AG04449 (cell line): ENCODE data around the gene COL6A1.
"Not testable (repeated sequence)": the region's sequence is repeated elsewhere in the genome, so short reads cannot be mapped to it uniquely, and the experiment has no call there.

Source experiments
- CTCF ChIA-PET: fragments of 350-600 bp; formaldehyde crosslinking; extraction: SDS; loops from one replicate; lab custom pipeline; 2021; ENCODE audit warnings: antibody characterized with exemption; lab: Yijun Ruan, JAX
- POLR2A ChIA-PET: fragments of 400-600, 350-600 bp; formaldehyde crosslinking; extraction: SDS; loops from one replicate; lab custom pipeline; 2020; ENCODE audit warnings: antibody characterized with exemption, inconsistent platforms; lab: Yijun Ruan, JAX
- DNase-seq: peaks from one replicate; pipeline ENCODE4 v3.0.0-alpha.2; 2010; ENCODE audit warnings: low read depth, low spot score
- H3K4me3 ChIP-seq: 2 replicates; pipeline ENCODE4 v1.5.1; 2011; ENCODE audit warnings: low read depth, mild to moderate bottlenecking, control low read depth, low read length
- TF ChIP-seq, protein P1 (sequence below): IDR thresholded peaks from one replicate; pipeline ENCODE4 v1.5.1; 2011; ENCODE audit warnings: mild to moderate bottlenecking, moderate library complexity, low read length, control low read depth, inconsistent platforms; ENCODE audit not compliant: insufficient read depth; ENCODE audit errors: missing control alignments

COL6A1 gene

DNA sequence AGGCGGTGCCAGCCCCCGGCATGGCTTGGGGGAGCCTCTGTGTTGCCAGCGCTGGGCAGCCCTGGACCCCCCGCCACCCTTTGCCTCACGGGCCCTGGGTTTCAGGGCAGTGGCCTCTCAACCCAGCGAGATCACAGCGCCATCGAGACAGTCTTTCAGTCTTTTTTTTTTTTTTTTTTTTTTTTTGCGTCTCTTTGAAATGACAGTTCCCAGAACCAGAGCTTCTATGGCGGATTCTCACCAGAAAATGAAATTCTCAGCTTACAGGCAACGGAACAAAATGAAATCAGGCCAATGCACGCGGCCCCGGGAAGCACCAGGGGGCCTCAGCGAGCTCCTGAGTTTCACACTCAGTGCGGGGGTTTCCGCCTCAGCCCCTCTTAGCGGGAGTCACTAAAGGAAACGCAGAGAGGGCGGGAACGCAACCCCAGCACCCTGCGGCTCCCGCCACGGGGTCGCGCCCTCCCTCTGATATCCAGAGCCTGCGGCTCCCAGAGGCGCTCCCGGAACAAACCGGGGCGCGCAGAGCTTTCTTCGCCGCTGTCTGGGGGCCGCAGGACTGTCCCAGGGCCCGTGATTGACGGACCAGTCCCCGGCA is 8.0 kb upstream of the COL6A1 start:
- peak overlapping the region; percentile 44 for H3K4me3 ChIP-seq
- CTCF ChIA-PET = interaction anchor here (0.6 to 5.6 kb wide), 34 partner anchors 9 to 285 kb away, joined by 3 to 73 read pairs (median 4); partner anchors contain the start of gene COL6A2
- POLR2A ChIA-PET = interaction anchor here (0.6 to 2.8 kb wide), 16 partner anchors 8 to 170 kb away, joined by 3 to 26 read pairs (median 4); partner anchors contain the start of genes COL6A1 and COL6A2
- TF ChIP-seq, protein P1, sequence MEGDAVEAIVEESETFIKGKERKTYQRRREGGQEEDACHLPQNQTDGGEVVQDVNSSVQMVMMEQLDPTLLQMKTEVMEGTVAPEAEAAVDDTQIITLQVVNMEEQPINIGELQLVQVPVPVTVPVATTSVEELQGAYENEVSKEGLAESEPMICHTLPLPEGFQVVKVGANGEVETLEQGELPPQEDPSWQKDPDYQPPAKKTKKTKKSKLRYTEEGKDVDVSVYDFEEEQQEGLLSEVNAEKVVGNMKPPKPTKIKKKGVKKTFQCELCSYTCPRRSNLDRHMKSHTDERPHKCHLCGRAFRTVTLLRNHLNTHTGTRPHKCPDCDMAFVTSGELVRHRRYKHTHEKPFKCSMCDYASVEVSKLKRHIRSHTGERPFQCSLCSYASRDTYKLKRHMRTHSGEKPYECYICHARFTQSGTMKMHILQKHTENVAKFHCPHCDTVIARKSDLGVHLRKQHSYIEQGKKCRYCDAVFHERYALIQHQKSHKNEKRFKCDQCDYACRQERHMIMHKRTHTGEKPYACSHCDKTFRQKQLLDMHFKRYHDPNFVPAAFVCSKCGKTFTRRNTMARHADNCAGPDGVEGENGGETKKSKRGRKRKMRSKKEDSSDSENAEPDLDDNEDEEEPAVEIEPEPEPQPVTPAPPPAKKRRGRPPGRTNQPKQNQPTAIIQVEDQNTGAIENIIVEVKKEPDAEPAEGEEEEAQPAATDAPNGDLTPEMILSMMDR = peak; percentile 86
- DNase-seq = no peak

DNA sequence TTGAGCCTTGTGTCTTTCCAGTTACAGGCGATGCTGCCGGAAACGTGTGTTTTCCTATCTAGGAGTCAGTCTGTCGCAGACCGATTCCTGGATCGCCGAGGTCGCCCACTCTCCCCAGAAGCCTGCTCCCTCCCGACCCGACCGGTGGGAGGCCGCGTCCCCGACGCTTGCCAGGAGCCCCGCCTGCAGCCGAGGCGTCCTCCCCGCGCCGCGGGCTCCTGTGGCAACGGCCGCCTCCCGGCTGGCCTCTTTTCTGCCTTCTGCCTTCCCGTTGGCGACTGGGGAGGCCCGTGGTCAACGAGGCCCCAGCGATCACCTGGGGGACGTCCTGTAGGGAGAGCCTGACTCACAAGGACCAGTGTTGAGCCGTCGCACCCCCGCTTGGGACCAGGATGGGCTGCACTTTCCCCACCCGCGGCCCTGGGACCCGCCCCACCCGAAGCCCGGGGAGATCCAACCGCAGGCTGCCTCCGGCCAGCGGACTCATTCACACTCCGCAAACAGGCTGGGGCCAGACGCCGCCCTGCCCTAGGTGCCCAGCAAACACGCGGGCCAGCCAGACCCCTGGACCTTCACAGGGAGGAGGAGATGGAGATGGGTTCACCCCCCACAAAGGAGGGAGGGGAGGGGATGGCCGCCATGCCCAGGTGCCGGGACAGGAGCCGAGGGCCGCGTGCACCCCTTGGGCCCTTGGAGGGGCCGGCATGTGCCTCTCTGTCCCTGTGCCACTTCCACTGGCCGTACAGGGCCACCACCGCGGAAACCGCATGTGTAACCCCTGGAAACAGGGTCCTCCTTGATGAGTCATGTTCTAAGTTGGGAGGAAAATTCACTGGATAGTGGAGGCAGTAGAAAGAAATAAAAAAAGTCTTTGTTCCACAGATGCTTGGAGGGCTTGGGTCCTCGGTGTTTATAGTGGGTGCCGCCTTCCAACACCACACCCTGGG is 7.2 kb upstream of the COL6A1 start:
- POLR2A ChIA-PET = interaction anchor here (0.7 to 2.8 kb wide), 11 partner anchors 7 to 156 kb away, joined by 3 to 26 read pairs (median 7); partner anchors contain the start of gene COL6A1
- no peak for DNase-seq
- CTCF ChIA-PET = interaction anchor here (0.7 to 5.6 kb wide), 24 partner anchors 10 to 201 kb away, joined by 3 to 73 read pairs (median 6); partner anchors contain the start of gene COL6A2
- H3K4me3 ChIP-seq = peak overlapping the region; percentile 44
- TF ChIP-seq, protein P1 = no peak

DNA sequence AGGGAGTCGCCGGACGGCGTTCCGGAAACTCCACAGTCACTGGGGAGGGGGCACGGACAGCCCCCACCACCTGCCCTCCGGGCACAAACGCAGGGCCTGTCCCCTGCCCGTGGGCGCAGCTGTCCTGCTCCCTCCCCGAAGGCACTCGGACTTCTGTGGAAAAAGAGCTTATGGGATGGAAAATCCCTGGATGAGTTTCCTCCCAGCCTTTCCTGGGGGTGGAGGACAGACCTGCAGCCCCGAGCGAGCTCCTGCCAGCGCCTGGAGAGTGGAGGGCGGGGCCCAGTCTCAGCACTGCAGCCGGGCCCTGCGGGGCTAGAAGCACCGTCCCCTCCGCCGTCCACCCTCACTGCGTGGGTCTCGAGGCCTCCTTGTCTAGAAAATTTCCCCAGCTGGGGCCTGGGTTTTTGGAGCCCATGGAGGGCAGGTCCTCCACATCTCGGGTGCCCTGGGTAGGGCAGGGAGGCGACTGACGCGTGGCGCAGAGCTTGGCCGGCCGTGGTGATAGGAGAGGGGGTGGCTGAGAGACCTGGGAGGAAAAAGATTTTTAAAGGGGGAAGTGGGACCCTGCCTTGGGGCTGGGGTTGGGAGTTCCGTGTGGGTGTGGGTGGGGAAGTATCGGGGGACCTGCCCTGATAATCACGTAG is 6.4 kb upstream of the COL6A1 start:
- peak overlapping the region; percentile 20 for H3K4me3 ChIP-seq
- ChIA-PET POLR2A (interaction anchor here (0.7 to 1.0 kb wide), 3 partner anchors 74 to 145 kb away, joined by 3 read pairs; no protein-coding TSS in a partner anchor), CTCF (interaction anchor here (1.3 kb wide), 1 partner anchor 168 kb away, joined by 8 read pairs; no protein-coding TSS in a partner anchor)
- DNase-seq = no peak
- TF ChIP-seq, protein P1 = no peak

DNA sequence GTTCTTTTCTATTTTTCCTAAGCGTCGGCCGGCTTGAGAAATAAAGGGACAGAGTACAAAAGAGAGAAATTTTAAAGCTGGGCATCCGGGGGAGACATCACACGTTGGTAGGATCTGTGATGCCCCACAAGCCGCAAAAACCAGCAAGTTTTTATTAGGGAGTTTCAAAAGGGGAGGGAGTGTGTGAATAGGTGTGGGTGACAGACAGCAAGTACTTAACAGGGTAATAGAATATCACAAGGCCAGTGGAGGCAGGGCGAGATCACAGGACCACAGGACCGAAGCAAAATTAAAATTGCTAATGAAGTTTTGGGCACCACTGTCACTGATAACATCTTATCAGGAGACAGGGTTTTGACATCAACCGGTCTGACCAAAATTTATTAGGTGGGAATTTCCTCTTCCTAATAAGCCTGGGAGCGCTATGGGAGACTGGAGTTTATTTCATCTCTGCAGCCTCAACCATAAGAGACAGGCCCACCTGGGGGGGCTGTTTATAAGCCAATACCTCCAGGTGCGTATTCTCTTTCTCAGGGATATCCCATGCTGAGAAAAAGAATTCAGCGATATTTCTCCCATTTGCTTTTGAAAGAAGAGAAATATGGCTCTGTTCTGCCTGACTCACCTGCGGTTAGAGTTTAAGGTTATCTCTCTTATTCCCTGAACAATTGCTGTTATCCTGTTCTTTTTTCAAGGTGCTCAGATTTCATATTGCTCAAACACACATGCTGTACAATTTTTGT is 5.7 kb upstream of the COL6A1 start:
- POLR2A ChIA-PET = interaction anchor here (0.7 to 1.0 kb wide), 2 partner anchors 73 to 89 kb away, joined by 3 read pairs; no protein-coding TSS in a partner anchor
- H3K4me3 ChIP-seq, DNase-seq: not testable (repeated sequence)

GRCh38 chr21:45976701-45977311 is 4.8 kb upstream of the COL6A1 start:
- no peak for DNase-seq
- ChIA-PET CTCF (no interaction called here), POLR2A (no interaction called here)
- no peak overlapping the region for H3K4me3 ChIP-seq
- TF ChIP-seq, protein P1 = no peak

More for the DNA sequence above, 5.7 kb upstream of the COL6A1 start:
- CTCF ChIA-PET = interaction anchor here (1.3 kb wide), 1 partner anchor 167 kb away, joined by 8 read pairs; no protein-coding TSS in a partner anchor

- ChIA-PET CTCF (no interaction called here), POLR2A (no interaction called here)
- H3K4me3 ChIP-seq = no peak overlapping the region
- DNase-seq = no peak
- TF ChIP-seq, protein P1 = no peak
These were observed 4.2 kb upstream of the COL6A1 start for GRCh38 chr21:45977396-45977795.
